NCI-H1092 (cell line): Measurements from ENCODE around the gene TMEM130.
"Not testable (repeated sequence)": the region's sequence is repeated elsewhere in the genome, so short reads cannot be mapped to it uniquely, and the experiment has no call there.

Experiments used
- DNase-seq: peaks from one replicate; lab custom pipeline; 2025; lab: John Stamatoyannopoulos, UW

The TMEM130 gene

DNA sequence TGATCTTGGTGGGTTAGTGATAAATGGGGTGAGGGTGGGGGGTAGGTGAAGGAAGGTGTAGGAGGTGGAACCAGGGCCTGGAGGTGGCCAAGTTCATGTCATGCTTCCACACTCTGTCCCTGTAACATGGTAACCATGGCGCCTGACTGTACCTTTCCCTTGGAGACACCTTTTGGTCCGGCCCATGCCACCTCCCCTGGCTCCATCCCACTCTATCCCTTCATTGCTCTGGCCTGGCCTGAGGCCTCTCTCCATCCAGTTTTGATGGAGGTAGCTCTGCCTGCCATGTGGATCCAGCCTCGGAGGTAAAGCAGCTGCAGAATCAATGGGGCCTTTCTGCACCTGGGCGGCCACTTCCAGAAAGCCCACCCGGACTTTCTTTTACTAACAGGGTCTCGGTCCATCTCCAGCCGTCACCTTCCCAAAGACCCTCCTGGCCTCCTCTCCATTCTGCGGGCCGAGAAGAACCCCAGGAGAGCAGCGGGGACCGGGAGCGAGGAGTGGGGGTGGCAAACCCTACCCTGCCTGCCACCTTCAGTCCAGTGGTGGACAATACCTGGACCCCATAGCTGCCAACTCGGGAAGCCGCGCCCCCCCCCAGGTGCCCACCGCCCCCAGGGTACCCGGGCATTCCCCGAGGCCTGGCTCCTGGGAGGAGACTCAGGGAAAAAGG lies 8.0 kb upstream of the TMEM130 start:
- no peak for DNase-seq

DNA sequence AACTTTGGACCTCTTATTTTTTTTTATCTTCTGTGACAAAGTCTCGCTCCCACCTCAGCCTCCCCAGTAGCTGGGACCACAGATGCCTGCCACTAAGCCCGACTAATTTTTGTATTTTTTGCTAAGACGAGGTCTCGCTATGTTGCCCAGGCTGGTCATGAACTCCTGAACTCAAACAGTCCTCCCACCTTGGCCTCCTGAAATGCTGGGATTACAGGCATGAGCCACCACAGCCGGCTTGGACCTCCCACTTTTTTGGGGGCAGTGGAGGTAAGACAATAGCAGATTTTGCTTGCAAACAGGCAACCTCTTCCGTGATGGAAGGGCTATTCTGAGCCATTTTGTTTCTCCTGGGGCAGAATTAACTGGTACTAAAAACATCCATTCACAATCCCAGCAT lies 7.3 kb upstream of the TMEM130 start:
- DNase-seq = no peak

DNA sequence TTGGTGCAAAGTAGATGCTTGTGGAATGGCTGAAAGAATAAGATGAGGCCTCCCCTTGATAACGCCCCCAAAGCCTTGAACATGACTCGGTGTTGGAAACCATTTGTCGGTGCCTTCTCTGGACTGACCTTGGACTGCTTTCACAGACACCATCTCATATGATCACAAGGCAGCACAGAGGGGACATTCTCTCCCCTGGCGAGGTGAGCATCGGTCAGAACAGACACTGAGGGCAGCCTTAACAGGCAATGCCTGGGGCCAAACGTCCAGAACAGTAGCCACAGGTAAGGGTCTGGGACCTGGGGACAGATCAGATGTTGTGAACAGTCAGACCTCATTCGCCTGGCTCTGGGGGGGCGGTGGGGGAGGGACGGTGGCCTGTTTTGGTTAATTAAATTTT lies 5.7 kb upstream of the TMEM130 start:
- DNase-seq = no peak

DNA sequence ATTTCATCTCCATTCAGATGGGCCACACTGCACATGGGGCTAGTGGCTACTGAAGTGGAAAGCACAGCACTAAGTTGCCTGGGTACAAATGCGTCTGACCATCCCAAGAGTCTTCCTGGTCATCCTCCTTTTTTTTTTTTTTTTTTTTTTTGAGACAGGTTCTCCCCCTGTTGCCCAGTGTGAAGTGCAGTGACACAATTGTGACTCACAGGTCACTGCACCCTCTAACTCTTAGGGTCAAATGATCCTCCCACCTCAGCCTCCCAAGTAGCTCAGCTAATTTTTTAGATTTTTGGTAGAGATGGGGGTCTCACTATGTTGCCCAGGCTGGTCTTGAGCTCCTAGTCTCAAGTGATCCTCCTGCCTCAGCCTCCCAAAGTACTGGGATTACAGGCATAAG lies 5.1 kb upstream of the TMEM130 start:
- no peak for DNase-seq

DNA sequence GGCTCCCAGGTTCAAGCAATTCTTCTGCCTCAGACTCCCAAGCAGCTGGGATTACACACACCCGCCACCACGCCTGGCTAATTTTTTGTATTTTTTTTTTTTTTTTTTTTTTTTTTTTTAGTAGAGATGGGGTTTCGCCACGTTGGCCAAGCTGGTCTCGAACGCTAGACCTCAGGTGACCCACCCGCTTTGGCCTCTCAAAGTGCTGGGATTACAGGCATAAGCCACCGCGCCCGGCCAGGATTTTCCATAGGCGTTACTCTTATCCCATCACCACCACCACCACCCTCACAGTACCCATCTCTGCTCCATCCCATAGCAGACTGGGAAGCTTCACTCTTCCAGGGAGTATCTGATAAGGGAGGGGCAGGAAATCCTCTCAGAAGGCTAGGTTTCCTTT lies 3.8 kb upstream of the TMEM130 start:
- not testable (repeated sequence) for DNase-seq

DNA sequence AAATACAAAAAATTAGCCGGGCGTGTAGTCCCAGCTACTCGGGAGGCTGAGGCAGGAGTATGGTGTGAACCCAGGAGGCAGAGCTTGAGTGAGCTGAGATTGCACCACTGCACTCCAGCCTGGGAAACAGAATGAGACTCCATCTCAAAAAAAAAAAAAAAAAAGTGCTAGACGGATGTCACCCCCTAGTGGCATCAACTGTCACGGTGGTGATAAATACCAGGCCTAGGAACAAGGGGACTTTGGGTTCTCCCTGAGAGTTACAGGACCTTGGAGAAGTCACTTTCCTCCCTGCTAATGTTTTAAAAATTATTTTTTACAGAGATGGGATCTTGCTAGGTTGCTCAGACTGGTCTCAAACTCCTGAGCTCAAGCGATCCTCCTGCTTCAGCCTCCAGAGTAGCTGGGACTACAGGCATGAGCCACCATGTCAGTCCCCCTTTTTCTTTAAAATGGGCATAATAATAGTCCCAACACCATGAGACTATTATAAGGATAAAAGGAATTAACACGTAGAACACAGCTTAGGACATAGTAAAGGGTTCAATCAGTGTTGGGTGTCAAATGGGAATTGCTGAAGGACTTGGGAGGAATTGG lies 2.6 kb upstream of the TMEM130 start:
- no peak for DNase-seq

DNA sequence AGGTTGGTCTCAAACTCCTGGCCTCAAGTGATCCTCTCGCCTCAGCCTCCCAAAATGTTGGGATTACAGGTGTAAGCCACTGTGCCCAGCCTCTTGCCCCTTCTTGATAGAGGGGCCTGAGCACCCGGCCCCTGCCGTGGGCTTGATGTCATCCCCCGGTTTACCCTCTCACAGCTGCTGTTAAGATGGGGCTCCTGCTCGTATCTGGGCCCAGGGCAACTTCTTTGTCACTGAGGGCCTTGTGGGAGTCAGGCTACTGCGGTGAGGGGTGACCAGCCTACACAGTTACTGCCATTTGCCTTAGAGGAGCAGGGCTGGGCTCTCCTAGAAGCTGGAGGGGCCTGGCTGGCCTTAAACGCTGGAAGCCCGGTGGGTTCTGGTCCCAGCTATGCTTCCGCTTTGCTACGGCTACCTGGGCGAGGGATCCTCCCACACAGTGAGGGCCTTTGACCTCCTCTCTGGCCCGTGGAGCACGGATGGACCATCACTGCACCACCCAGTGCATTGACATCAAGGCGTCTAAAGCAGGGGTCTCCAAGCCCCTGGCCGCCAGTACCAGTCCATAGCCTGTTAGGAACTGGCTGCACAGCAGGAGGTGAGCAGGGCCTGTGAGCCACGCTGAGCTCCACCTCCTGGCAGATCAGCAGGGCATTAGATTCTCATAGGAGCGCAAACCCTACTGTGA lies 1.1 kb upstream of the TMEM130 start:
- no peak for DNase-seq

DNA sequence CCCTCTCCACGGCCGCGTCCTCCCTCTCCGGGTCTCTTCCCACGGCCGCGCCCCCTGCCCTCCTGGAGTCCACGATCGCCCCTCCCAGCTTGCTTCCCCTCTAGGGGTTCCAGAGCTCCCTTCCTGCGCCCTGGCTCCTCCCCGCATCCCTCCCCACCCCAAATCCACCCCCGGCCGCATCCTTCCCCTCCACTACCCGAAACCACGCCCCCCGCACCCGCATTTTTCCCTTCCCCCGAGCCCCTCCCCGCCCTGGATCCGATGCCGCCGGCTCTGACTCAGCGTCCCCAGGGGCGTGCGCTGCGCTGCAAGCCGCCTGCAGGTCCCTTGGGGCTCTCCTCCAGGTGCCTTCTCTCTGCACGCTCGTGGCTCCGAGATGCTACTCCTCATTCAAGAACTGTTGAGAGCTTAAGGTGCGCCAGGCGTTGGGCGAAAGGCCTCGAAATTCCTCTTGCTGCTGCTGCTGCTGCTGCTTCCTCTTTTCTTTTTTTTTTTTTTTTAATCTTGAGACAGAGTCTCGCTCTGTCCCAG lies 372 bp upstream of the TMEM130 start:
- DNase-seq = peak; percentile 29

DNA sequence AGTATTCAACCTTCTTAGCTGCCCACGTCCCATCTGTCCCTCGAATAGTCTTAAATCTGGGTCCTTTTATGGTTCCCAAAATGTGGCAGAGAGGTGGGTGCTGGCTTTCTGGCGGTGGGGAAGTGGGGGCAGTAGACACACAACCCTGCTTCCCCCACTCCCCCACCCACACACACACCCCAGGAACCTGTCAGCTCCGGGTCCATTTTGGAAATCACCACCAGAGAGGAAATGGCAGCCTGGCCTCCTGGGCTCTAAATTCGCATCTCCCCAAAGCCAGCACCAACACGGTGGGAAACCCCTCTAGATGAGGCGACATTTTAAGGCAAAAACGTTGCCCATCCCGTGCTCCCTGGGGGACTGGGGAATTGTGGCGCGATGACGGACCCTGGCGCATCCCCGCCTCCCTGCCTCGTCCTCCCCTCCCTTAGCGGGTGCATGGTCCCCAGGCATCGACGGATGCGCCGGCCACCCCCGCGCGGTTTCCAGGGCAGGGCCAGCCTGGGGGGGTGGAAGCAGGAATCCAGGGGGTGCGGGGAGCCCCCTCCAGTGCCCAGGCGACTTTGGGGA lies 702 bp downstream of the TMEM130 start:
- DNase-seq = no peak

DNA sequence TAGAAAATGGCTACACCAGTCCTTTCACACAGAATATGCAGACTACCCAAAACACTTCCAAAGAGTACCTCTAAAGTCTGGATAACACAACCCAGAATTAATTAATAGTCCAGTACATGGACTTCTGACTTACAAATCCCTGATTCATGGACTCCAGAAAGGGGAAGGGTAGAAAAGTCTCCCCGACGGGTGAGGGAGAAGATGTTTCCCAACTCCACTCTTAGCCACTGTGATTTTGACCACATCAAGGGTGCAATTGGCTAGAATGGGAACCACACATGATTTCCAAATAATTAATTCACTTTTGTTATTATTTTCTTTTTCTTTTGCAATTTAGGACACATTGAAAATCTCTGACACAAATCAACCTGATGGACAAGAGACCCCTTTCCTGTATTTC lies 1.4 kb downstream of the TMEM130 start:
- DNase-seq = no peak

DNA sequence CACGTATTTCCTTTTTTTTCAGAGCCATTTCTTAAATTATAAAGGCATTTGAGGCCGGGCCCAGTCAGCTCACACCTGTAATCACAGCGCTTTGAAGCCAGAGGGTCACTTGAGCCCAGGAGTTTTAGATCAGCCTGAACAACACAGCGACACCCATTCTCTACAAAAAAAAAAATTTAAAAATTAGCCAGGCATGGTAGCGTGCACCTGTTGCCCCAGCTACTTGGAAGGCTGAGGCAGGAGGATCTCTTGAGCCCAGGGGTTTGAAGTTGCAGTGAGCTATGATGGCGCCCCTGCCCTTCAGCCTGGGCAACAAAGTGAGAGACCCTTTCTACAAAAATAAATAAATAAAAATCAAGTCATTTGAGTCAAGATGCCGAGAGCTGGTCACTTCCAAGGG lies 3.0 kb downstream of the TMEM130 start:
- DNase-seq = no peak

DNA sequence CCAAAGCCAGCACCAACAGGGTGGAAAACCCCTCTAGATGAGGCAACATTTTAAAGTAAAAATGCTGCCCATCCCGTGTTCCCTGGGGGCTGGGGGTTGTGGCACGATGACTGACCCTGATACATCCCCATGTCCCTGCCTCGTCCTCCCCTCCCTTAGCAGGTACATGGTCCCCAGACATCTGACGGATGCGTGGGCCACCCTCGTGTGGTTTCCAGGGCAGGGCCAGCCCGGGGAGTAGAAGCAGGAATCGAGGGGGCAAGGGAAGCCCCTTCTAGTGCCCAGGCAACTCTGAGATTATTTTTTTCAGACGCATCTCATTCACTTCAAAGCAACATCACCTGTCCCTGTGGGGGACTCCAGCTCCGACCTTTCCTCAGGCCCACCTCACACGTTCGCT lies 3.5 kb downstream of the TMEM130 start:
- DNase-seq = no peak

DNA sequence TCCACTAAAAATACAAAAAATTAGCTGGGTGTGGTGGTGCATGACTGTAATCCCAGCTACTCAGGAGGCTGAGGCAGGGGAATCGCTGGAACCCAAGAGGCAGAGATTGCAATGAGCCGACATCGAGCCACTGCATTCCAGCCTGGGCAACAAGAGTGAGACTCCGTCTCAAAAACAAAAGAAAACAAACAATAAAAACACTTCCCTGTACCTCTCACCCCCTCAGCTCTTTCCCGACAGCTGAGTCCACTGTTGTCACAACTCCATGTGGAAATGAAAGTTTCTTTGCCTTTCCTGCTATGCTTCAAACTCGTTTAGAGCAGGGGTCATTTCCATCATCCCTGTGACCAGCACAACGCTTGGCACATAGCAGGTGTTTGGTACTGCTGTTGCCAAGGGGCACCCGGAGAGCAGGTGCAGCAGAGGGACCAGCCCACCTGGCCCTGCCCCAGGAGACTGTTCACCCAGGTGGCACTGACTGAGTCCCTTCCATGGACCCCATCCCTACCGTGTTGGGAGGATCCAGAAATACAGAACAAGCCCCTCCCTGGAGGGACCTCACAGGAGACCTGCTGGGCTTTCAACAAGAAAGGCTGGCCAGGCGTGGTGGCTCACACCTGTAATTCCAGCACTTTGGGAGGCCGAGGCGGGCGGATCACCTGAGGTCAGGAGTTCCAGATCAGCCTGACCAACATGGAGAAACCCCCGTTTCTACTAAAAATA lies 4.9 kb downstream of the TMEM130 start:
- no peak for DNase-seq

DNA sequence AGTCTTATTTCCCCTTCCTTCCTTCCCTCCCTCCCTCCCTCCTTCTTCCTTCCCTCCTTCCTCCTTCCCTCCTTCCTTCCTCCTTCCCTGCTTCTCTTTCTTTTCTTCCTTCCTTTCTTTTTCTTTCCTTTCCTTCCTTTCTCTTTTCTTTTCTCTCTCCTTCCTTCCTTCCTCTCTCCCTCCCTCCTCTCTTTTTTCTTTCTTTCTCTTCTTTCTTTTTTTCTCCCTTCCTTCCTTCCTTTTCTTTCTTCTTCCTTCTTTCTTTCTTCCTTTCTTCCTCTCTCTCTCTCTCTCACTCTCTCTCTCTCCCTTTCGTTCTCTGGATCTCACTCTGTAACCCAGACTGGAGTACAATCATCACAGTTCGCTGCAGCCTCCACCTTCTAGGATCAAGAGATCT lies 6.2 kb downstream of the TMEM130 start:
- no peak for DNase-seq

DNA sequence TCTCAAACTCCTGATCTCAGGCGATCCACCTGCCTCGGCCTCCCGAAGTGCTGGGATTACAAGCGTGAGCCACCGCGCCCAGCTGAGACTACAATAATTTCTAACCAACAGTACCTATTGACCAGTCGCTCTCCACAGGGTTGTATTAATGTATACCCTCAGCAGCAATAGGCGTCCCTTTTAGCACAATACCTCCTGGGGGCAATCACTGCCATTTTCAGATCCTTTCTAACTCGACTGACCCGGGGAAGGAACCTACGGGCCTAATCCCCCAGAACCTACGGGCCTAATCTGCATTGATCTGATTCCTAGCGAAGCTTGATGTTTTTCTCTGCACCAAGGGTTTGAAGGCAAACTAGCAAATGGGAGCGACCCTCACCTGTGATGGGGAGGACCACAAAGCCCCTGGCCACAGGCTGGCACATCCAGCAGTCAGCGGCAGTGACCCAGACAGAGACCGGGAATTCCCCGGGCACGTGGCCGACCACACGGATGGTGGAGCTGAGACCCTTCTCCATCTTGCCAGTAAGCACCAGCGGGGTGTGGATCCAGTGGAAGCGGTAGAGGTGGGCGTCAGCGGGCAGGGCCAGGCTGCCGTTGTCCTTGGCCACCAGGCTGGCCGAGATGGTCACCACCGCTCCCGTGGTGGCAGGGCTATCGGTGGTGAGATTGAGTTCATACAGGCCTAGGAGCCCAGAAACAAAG lies 6.9 kb downstream of the TMEM130 start:
- DNase-seq = no peak

DNA sequence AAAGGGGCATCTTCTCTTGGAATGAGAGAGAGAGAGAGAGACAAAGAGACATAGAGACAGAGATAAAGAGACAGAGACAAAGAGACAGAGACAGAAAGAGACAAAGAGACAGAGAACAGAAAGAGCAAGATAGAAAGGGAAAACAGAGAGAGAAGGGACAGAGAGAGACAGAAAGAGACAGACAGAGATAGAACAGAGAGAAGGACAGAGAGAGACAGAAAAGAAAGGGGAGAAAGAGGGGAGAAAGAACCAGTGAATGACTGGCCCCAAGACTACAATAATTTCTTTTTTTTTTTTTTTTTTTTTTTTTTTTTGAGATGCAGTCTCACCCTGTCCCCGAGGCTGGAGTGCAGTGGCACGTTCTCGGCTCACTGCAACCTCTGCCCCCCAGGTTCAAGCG lies 7.6 kb downstream of the TMEM130 start:
- no peak for DNase-seq

DNA sequence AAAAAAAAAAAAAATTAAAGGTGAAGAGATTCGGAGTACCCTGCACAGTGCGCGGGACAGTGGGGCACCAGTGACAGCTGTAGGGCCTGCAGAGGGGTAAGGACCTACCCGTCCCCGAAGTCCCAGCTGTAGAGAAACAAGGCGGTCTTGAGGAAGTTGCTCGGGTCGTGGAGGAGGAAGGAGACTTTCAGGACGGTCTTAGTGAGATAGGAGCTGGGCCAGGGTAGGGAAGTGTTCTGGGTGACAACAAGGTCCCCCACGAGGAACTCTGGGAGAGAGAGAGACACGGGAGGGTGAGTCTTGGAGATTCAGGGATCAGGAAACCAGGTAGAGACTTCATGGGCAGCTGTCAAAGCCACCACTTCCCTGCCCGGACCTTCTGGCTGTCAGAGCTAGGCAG lies 9.7 kb downstream of the TMEM130 start:
- no peak for DNase-seq

DNA sequence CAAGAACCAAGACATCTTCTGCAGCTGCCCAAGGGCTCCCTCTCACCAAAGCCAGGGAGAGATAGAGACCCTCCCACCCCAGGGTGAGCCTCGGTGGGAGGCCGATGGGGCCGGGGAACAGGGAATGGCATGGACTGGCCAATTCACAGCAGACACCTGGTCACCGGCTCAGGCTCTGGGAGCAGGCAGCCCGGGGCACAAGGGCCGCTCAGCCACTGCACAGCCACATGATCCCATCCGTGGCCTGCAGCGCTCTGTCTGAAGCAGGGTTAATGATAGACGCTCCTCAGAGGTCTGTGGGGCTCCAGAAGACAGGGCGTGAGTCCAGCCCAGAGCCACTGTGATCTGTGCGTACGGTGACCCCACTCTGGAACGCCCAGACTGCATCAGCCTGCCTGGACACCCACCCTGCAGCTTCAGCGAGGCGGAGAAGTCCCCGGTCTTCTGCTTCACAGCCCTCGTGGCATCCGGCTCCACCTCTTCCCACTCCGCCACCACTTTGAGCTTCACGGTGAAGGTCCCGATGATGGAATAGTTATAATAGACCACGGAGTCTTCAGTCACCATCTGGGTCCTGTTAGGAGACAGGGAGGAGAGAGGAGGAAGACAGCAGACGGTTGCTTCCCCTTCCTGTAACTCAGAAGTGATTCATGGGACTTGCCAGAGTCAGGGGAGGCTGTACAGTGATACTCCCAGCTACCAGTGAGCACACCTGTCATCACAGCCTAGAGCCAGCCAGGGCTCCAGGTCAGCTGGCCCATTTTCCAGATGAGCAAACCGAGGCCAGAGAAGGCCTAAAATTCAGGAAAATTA lies 14.0 kb downstream of the TMEM130 start:
- DNase-seq = no peak

DNA sequence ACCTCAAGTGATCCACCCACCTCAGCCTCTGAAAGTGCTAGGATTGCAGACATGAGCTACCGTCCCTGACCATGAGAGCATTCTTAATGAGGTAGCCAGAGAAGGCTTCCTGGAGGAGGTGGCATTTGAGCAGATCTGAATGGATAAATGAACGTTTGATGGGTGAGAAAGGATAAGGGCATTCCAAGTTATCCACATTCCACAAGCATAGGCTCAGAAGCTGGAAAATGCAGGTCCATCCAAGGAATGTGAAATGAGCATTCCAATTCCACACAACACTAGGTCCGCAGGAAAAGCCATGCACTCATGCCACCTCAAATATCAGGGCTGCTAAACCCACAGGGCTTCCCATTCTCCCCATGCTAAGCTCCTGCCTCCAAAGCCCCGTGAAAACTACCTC lies 17.0 kb downstream of the TMEM130 start:
- no peak for DNase-seq

DNA sequence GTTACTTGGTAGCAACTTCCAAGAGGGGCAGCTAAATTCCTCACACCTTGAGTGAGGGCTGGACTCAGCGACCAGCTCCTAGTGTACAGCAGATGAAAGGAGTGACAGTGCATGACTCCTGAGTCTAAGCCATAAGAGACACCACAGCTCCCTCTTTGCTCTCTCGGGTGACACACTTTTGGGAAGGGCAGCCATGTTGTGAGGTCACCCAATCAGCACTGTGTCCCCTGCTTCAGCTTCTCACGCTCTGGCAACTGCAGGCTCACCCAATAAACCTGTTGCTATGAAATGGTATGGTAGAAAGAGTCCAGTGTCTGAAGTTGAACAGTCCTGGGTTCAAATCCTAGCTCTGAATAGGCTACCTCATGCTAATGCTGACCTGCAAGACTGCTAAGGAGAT lies 20.9 kb downstream of the TMEM130 start:
- no peak for DNase-seq

DNA sequence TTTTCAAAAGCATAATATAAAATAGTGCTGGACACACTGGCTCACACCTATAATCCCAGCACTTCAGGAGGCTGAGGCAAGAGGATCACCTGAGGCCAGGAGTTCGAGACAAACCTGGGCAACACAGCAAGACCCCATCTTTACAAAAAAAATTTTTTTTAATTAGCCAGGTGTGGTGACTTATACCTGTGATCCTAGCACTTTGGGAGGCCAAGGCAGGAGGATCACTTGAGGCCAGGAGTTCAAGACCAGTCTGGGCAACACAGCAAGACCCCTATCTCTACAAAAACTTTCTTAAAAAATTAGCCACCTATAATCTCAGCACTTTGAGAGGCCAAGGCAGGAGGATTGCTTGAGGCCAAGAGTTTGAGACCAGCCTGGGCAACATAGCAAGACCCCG lies 27.3 kb downstream of the TMEM130 start:
- not testable (repeated sequence) for DNase-seq
